OCI-LY1 (cell line): Measurements from ENCODE around the gene ANKRD66.

Experiments
- CTCF ChIP-seq: fragments of 200-600 bp; sonication (generic), shearing (Covaris generic); IDR thresholded peaks from 2 replicates; pipeline ENCODE4 v1.5.1; 2017; ENCODE audit warnings: mild to moderate bottlenecking, antibody characterized with exemption, low read length, moderate library complexity, mixed read lengths
- EZH2 ChIP-seq: fragments of 200-600 bp; sonication (generic), shearing (Covaris generic); IDR thresholded peaks from 2 replicates; pipeline ENCODE4 v1.8.0; 2017; ENCODE audit warnings: borderline replicate concordance, mixed run types, mild to moderate bottlenecking, antibody characterized with exemption, low read length, moderate library complexity, mixed read lengths

- TF ChIP-seq CTCF (no peak), EZH2 (no peak)
Observed at GRCh38 chr6:46734867-46735719, 11.6 kb upstream of the ANKRD66 start, which contains the start of gene PLA2G7.
